ENCODE data around the gene CDKN2C.

Gene CDKN2C

DNA sequence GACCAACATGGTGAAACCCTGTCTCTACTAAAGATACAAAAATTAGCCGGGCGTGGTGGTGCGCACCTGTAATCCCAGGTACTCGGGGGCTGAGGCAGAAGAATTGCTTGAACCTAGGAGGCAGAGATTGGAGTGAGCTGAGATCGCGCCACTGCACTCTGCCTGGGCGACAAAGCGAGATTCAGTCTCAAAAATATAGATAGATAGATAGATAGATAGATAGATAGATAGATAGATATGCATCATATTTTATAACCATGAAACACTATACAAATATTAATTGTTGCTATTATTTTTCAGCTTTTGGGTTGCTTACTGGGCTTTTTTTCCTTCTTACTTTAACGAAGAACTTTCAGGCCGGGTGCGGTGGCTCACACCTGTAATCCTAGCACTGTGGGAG is 5.2 kb upstream of the CDKN2C start:
- no peak for DNase-seq (ENCODE audit: low spot score)

DNA sequence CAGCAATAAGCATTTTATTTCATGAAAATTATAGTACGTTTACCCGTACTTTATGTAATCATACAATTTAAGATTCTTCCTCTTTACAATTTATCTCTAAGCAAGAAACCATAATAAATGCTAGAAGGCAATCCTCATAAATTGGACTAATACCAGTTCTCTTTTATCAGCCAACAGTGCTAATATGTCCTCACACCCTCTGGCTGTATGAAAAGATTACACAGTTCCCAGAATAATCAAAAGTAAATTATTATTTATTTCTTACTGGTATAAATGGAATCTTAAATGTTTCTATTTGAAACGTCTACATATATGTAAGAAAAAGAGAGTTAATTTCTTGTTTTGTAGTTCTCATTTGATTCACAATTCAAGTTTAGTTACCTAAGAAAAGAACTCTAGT is 3.1 kb upstream of the CDKN2C start:
- no peak for DNase-seq (ENCODE audit: low spot score)

DNA sequence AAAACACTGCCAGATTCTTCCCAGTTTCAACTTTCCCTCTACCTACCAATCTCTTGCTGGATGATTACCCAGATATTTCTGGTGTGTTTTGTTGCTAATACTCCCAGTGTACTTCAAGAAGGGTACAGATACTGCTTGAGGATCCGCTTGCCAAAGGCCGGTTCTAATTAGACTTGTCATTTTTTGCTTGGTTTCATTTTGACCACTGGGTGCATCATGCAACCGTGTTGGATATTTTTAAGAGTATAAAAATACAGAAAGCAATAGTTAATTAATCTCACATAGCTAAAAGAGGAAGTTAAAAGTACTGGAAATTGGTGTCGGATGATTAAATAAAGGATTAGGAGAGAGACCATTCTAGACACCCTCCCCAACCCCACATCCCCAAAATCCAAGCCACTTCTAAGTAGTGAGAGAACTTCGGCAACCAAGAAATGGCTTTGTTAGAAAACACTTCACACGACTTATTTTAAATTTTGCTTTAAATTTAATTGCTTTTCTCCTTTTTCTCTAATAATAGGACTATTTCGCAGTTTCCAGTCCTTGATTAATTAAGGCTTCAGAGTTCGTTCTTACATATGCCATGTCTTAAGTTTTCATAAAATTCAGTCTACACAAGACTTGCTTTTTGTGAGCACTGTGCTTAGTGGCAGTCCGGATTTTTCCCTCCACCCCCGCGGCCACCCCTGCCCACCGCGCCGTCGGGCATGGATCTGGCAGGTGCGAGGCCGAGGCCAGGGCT is 2.5 kb upstream of the CDKN2C start:
- peak; percentile 58 for DNase-seq (ENCODE audit: low spot score)

DNA sequence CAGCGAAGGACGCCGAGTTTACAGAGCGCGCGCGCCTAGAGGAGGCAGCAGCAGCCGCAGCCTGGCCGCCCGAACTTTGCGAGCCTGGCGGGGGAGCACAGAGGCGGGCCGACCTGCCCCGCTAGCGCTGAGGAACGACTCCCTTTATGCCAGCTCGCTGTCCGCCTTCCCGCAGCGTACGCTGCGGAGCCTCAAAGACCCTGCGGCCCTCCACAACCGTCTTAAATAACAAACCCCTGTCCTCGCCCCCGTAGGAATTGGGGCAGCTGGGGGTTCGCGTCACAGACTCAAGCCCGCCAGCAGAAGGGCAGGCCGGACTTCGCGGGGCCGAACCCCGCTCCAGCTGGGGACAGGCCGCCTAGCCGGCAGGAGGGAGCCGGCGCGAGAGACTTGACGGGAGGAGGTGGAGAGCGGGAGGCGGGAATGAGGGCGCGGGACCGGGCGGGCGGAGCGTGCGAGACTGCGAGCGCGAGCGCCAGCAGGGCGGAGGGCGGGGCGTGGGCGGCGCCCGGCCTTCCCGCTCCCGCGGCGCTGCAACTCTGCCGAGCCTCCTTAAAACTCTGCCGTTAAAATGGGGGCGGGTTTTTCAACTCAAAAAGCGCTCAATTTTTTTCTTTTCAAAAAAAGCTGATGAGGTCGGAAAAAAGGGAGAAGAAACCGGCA is 1.8 kb upstream of the CDKN2C start:
- peak; percentile 87 for DNase-seq (ENCODE audit: low spot score)

DNA sequence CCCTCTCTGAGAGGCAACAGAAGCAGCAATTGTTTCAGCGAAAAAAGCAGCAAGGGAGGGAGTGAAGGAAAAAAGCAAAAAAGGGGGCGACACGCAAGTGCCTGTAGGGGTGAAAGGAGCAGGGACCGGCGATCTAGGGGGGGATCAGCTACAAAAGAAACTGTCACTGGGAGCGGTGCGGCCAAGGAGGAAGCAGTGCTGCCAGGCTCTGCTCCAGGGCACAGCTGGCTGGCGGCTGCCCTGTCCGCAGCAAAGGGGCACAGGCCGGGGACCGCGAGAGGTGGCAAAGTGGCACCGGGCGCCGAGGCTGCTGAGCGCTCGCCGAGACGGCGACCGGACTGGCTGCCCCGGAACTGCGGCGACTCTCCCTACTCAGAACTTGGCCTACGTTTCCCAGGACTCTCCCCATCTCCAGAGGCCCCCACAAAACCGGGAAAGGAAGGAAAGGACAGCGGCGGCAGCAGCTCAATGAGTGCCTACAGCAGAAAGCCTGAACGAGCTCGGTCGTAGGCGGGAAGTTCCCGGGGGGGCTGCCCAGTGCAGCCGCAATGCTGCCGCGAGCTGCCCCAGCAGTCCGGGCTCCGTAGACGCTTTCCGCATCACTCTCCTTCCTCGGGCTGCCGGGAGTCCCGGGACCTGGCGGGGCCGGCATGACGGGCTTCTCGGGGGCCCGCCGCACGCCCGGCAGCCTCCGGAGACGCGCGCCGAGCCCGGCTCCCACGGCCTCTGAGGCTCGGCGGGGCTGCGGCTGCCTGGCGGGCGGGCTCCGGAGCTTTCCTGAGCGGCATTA is 1.0 kb upstream of the CDKN2C start:
- no peak for DNase-seq (ENCODE audit: low spot score)

DNA sequence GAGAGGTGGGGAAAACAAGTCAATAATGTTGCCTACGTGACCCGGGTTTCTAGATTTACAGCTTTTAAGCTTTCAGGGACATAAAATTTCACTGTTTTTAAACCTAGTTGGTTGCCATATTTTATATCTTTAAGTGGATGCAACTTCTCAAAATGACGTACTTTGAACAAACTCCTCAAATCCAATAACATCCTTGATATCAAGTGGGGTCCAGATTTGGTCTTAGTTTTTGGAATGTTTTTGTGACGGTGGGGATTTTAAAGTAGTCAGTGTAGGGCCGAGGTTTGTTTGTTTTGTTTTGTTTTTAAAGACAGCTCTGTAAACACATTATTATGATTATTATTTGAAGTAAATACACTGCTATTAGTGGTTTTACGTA is 453 bp downstream of the CDKN2C start:
- DNase-seq (ENCODE audit: low spot score) = no peak

DNA sequence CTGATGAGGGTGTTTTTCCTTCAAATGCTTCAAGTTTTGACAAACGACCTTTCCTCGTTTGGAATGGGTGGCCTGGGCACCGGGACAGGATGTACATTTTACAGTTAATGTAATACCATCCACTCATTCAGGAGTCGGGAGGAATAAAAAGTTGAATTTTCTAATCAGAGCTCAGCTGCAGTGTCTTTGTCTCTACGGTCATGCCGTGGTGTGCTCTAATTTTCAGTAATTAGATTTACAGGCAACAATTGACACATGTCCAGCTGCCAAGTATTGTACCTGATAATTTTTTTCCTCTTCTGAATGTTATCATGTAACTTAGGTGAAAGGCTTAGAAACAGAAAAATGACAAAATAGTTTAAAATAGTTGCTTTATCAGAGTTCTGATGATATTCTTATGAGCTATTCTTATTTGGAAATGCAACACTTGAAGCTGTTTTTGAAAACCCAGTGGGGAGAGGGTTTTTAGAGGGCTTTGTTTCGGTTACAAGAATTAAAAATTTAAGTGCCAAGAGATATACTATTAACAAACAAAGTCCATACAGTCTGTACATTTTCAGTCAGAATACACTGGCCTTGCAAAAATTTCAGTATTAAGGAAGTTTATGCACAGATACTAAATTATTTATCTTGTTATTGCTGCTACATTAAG is 1.0 kb downstream of the CDKN2C start:
- peak; percentile 48 for DNase-seq (ENCODE audit: low spot score)

DNA sequence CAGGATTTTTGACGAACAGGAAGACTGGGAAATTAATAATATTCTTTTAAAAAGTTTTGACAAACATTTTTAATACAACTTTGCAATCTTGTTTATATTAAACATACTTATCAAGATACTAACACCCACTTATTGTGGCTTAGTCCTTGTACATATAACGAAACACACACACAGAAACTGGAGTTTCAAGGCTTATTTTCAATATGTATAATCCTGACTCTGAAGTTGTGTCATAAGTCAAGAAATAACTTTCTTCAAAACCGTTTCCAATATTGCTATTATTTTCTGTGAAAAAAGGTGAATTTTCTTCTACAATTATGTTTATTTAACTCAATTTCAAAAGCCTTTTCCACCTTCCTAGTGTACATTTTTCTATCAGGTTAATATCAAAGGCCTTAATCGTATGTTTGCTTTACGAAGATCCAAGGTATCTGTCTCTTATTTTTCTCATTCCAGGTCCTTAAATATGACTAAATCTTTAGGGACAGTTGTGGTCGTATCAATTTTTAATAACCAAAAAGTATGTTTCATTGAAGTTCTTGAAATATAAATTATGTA is 1.8 kb downstream of the CDKN2C start:
- DNase-seq (ENCODE audit: low spot score) = peak; percentile 47

DNA sequence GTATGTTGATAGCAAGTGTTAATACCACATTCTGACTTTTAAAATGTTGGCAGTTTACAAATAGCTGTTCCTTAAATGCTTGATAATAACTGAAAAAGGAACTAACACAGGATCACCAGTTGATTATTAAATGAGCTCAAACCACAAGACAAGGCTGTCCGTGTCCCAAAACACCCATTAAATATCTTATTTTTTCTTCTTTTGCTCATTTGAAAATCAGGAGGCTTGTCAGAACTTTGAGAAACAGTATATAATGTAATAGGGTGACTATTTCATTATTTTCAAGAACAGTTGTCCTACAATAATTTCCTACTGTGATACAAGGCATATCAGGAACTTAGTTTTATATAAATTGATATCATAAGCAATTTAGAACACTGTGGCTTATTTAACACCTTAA is 2.7 kb downstream of the CDKN2C start:
- DNase-seq (ENCODE audit: low spot score) = peak; percentile 51

DNA sequence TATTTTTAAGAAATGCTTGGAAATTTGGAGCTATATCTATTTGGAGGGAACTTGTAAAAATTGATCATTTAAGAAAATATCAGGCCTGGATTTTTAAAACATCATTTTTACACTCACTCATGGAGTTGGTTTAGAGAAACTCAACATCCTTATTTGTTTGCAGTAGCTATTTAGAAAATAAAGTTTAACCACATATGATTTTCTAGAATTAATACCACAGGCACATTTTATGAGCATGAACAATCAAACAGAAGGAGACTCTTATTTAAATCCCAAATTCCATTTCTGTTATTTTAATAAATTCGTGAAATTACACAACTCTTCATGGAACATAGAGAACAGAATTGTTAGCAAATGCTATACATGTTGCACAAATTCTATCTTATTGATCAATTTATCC is 3.2 kb downstream of the CDKN2C start:
- DNase-seq (ENCODE audit: low spot score) = peak; percentile 24

DNA sequence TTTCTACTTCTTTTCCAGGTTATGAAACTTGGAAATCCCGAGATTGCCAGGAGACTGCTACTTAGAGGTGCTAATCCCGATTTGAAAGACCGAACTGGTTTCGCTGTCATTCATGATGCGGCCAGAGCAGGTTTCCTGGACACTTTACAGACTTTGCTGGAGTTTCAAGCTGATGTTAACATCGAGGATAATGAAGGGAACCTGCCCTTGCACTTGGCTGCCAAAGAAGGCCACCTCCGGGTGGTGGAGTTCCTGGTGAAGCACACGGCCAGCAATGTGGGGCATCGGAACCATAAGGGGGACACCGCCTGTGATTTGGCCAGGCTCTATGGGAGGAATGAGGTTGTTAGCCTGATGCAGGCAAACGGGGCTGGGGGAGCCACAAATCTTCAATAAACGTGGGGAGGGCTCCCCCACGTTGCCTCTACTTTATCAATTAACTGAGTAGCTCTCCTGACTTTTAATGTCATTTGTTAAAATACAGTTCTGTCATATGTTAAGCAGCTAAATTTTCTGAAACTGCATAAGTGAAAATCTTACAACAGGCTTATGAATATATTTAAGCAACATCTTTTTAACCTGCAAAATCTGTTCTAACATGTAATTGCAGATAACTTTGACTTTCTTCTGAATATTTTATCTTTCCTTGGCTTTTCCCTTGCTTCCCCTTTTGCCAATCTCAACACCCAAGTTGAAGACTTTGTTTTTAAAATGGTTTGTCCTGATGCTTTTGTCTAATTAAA is 4.0 kb downstream of the CDKN2C start:
- DNase-seq (ENCODE audit: low spot score) = peak; percentile 47

DNA sequence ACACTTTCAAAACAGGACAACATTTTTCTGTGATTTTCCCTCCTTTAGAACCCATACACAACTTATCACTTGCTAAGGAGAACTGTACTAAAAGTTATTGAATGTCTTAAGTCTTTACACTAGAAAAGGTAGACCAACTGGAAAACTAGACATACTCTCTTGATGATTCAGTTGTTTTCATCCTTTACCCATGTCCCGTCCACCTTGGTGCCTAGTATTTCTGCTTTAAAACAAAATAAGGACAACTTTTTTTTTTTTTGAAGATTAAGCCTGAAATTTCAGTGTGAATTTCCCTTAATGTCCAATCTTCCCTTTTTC is 4.5 kb downstream of the CDKN2C start:
- peak; percentile 49 for DNase-seq (ENCODE audit: low spot score)

DNA sequence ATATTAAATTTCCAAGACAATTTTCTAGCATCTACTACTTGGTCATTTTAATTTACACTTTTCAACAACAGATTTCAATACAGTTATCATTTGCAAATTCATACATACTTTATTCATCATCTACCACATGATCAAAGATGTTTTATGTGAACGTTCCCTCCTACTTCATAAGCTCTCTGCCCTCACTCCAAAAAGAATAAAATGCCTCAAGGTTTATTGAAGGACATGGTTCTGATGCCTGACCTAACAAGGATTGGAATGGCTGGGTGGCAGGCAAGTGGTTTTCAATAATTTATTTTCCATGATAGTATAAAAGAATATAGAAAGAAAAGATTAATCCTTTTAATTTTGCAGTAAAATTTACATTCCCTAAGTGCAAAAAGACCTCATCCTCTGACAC is 5.4 kb downstream of the CDKN2C start:
- DNase-seq (ENCODE audit: low spot score) = peak; percentile 31

DNA sequence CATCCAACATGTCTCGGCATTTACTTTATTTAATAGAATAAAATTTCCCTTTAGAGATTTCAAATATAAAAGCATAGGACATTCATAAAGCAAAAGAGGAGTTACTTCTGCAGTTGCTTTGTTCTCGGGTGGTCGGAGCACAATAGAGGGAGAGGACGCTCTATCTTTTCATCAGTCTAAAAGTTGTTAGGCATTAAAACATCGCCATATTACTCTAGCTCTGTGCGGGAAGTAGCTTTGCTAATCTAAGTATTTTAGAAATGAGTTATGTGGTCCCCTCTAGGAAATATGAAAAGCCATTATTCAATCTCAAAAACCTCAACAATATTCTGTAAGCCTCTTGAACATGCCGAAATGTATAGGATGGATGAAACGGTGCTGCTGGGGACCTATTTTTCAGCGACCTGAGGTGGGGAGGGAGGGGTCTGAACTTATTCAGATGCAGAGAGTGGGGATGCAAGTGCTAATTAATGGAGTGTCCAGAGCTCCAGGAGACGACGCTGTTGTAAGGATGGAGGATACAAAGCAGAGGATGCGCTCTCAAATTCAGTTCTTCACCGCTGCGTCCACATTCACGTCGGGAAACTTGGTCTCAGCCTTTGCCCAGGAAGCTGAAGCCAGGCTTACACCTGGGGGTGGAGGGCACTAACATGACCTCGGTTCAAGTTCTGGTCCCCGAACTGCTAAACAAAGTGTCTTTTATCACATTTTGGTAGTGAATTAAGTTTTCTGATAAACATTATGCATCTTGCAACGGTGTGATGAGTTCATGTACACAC is 6.3 kb downstream of the CDKN2C start:
- DNase-seq (ENCODE audit: low spot score) = peak; percentile 64

DNA sequence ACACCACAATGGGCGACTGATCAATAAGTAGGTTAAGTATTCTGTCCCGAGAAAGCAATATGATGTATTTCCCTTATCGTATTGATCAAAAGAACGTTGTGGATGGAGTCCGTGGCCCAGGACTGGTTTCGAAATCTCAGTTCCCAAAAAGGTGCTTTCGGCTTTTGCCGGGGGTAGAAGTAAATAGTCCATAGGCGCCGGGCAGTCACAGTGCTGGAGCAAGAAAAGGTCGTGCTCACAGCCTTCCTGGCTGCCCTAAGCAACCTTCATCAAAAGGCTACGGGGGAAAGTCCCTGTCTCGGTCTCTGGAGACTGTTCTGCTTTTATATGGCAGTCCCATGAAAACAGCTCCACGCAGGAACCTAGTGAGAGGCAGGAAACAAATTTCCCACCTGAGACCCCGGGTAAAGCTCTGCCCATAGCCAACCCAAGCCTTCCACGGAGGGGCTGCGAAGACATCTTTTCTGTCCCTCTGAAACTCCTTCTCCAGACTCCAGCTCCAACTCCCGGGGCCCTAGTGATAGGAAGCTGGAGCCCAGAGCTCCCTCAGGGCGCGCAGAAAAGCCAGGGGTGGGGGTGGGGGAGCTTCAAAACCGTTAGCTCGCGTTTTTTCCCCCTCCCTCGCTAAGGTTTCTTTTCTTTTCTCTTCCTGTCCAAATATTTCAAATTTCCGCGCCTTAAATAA is 7.0 kb downstream of the CDKN2C start:
- peak; percentile 63 for DNase-seq (ENCODE audit: low spot score)

DNA sequence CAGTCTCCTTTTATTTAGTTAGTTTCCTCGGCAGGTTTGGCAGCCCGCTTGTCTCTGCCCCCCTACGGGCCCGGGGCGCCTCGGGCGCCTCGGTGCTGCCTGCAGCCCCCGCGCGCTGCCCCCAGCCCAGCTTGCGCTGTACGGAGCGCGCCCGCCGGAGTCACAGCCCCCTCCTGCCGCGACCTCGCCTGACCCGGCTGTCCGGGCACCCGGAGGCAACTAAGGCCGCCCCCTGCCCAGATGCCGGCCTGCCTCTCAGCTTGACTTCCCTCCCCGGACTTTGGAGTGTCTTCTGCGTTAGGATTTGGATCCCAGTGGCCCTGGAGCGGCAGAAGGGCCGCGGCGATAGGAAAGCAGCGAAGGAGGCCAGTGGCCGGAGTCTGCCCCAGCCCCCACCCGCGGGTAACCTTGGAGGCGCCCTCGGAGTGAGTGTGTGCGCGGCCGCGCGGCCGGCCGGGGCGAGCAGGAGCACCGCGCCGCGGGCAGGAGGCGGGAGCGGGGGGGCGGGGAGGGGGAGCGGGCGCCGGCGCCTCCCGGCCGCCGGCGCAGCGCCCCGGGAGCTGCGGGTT is 7.6 kb downstream of the CDKN2C start:
- DNase-seq (ENCODE audit: low spot score) = peak; percentile 45

DNA sequence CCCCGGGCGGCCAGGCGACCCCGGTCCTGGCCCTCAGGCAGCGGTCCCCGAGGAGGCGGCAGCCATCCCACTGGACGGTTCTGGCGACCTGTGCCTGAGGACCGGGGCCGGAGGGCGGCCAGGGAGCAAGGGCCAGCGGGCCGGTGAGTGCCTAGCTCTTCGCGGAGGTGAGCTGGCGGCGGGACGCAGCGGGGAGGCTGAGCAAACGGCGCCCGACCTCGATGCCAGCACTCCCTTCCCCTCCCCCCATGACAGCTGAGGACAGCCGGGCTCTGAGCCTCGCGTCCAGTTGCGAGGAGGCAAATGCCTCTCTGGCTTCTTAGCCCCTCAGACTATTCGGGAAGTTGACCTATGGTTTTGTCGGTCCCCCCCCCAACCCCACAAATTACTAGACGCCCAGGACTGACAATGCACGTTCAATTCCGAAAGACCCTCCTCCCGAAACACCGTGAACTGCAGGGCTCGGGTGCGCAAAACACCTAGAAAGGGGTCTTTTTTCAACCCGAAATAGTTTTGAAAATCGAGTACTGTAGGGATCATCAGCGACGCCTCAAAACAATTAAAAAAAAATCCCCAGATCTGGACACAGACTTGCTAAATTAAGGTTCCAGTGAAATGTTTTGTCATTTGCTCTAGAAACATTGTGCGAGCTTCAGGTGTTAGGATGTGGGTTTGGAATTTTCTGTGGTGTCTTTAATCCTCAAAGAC is 8.3 kb downstream of the CDKN2C start:
- peak; percentile 51 for DNase-seq (ENCODE audit: low spot score)

DNA sequence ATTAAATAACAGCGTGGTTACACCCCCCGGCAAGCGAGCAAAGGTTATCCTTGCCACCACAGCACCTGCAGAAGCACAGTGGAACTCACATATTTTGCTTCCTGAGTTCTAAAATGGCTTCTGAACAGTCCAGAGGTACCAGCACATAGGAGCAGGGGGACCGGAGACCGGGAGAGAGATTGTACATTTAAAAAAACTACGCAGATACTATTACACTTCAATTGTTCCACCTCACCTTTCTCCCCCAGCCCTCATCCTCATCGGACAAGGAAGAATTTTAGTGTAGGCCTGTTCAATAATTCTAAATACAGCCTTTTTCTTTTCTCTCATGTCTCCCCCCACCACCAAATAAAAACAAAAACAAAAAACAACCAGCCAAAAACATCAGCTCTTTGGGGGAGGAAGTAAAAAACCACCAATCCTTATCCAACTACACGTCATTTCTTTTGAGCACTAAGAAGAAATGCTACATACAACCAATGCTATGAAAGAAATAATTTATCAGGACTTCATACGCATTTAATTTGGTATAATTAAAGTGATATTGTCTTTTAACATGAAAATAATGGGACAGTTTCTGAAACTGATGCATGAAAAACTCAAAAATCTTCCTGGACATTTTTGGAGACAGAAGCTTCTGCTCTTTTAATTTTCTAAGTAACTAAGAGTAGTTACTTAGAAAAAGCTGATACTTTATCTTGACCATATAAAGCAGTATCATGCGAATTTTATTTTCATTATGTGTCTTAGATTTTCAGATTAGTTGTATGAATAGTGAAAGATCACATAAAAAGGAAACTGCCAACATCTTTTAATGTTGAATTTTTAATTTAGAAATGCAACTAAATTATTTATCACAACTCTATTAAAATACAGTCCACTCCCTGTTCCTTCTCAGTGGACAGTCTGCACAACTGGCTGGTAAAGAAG is 9.1 kb downstream of the CDKN2C start:
- peak; percentile 54 for DNase-seq (ENCODE audit: low spot score)
